ENCODE results near the gene FLNB.

The FLNB gene

GRCh38 chr3:58134468-58134867, 126.2 kb downstream of the FLNB start:
- H3K27me3 ChIP-seq (ENCODE audit: insufficient read depth, low read length, poor library complexity, severe bottlenecking): no peaks in the 10 kb centered on the region
- H3K36me3 ChIP-seq (ENCODE audit: insufficient read depth, low read length): peaks cover 61% of the 10 kb centered on the region; the same call in 1 of the 2 replicates

GRCh38 chr3:58135712-58136543, 127.7 kb downstream of the FLNB start:
- Histone ChIP-seq H3K4me3 (ENCODE audit: low read length, poor library complexity, severe bottlenecking) (no peak overlapping the region), H2AFZ (ENCODE audit: low read length) (no peak overlapping the region), H4K20me1 (ENCODE audit: insufficient read depth, low read length, poor library complexity, severe bottlenecking) (no peaks in the 10 kb centered on the region), H3K27me3 (ENCODE audit: insufficient read depth, low read length, poor library complexity, severe bottlenecking) (no peaks in the 10 kb centered on the region), H3K9me3 (ENCODE audit: insufficient read depth, low read depth, low read length) (no peaks in the 10 kb centered on the region), H3F3A (ENCODE audit: low read depth) (no peaks in the 10 kb centered on the region), H3K4me1 (ENCODE audit: insufficient read depth, low read length, poor library complexity, severe bottlenecking) (no peaks in the 10 kb centered on the region), H3K9ac (ENCODE audit: low read depth, low read length, poor library complexity, severe bottlenecking) (no peak overlapping the region), H3K4me2 (ENCODE audit: low read depth, low read length, poor library complexity, severe bottlenecking) (no peak overlapping the region), H3K79me2 (ENCODE audit: insufficient read depth, low read length) (no peaks in the 10 kb centered on the region), H3K36me3 (ENCODE audit: insufficient read depth, low read length) (peaks cover 68% of the 10 kb centered on the region; the same call in 1 of the 2 replicates), H3K9me2 (replicated peaks; ENCODE audit: low read depth, low read length) (no peaks in the 10 kb centered on the region)
- TF ChIP-seq EZH2phosphoT487 (IDR thresholded peaks at IDR 0.05; ENCODE audit: borderline replicate concordance): no peak
- TF ChIP-seq CTCF (conservative IDR thresholded peaks at IDR 0.05; ENCODE audit: low read length): peak; percentile 58

More at GRCh38 chr3:58134468-58134867, 126.2 kb downstream of the FLNB start:
- H3K79me2 ChIP-seq (ENCODE audit: insufficient read depth, low read length): no peaks in the 10 kb centered on the region
- H3K4me1 ChIP-seq (ENCODE audit: insufficient read depth, low read length, poor library complexity, severe bottlenecking): no peaks in the 10 kb centered on the region
- H3K4me3 ChIP-seq (ENCODE audit: low read length, poor library complexity, severe bottlenecking): no peak overlapping the region
- no peaks in the 10 kb centered on the region for H4K20me1 ChIP-seq (ENCODE audit: insufficient read depth, low read length, poor library complexity, severe bottlenecking)
- TF ChIP-seq CTCF (conservative IDR thresholded peaks at IDR 0.05; ENCODE audit: low read length) (no peak), EZH2phosphoT487 (IDR thresholded peaks at IDR 0.05; ENCODE audit: borderline replicate concordance) (no peak)
- no peak overlapping the region for H3K9ac ChIP-seq (ENCODE audit: low read depth, low read length, poor library complexity, severe bottlenecking)
- H2AFZ ChIP-seq (ENCODE audit: low read length): no peak overlapping the region
- H3K9me3 ChIP-seq (ENCODE audit: insufficient read depth, low read depth, low read length): no peaks in the 10 kb centered on the region
- H3K9me2 ChIP-seq (replicated peaks; ENCODE audit: low read depth, low read length): no peaks in the 10 kb centered on the region
- no peak overlapping the region for H3K4me2 ChIP-seq (ENCODE audit: low read depth, low read length, poor library complexity, severe bottlenecking)
- no peaks in the 10 kb centered on the region for H3F3A ChIP-seq (ENCODE audit: low read depth)

GRCh38 chr3:58137306-58137705, 129.1 kb downstream of the FLNB start:
- no peaks in the 10 kb centered on the region for H3K9me2 ChIP-seq (replicated peaks; ENCODE audit: low read depth, low read length)
- no peak overlapping the region for H3K4me2 ChIP-seq (ENCODE audit: low read depth, low read length, poor library complexity, severe bottlenecking)
- H3K27me3 ChIP-seq (ENCODE audit: insufficient read depth, low read length, poor library complexity, severe bottlenecking): no peaks in the 10 kb centered on the region
- no peaks in the 10 kb centered on the region for H3F3A ChIP-seq (ENCODE audit: low read depth)
- H3K79me2 ChIP-seq (ENCODE audit: insufficient read depth, low read length): no peaks in the 10 kb centered on the region
- no peak overlapping the region for H3K4me3 ChIP-seq (ENCODE audit: low read length, poor library complexity, severe bottlenecking)
- no peak overlapping the region for H2AFZ ChIP-seq (ENCODE audit: low read length)
- TF ChIP-seq CTCF (conservative IDR thresholded peaks at IDR 0.05; ENCODE audit: low read length) (no peak), EZH2phosphoT487 (IDR thresholded peaks at IDR 0.05; ENCODE audit: borderline replicate concordance) (no peak)
- peaks cover 68% of the 10 kb centered on the region; the same call in 1 of the 2 replicates for H3K36me3 ChIP-seq (ENCODE audit: insufficient read depth, low read length)
- H3K9me3 ChIP-seq (ENCODE audit: insufficient read depth, low read depth, low read length): no peaks in the 10 kb centered on the region
- H3K9ac ChIP-seq (ENCODE audit: low read depth, low read length, poor library complexity, severe bottlenecking): no peak overlapping the region
- H4K20me1 ChIP-seq (ENCODE audit: insufficient read depth, low read length, poor library complexity, severe bottlenecking): no peaks in the 10 kb centered on the region
- H3K4me1 ChIP-seq (ENCODE audit: insufficient read depth, low read length, poor library complexity, severe bottlenecking): no peaks in the 10 kb centered on the region

Measured in Loucy (cell line).